ENCODE results near the gene SLC25A13.
"Not testable (repeated sequence)": the region's sequence is repeated elsewhere in the genome, so short reads cannot be mapped to it uniquely, and the experiment has no call there.

SLC25A13 gene

DNA sequence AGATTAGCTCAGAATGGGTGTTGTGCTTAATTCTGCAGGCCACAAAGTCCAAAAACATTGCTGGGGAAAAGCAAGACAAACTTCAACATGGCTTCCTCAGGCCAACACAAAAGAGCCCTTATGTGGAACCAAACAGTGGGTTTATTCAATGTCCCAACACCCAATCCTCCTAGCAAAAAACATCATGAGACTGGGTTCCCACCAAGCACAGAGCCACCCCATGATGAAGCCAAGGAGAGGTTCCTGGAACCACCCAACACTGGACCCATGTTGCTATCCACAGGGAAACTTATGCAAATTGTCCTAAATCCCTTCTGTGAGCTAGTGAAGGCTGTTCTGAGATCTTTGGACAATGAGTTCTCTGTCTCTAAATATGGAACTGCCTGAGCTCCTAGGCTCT, 24.0 kb downstream of the SLC25A13 start:
- DNase-seq, result peak in 12 of 14 donors; percentile 4 to 78 (median 61)

DNA sequence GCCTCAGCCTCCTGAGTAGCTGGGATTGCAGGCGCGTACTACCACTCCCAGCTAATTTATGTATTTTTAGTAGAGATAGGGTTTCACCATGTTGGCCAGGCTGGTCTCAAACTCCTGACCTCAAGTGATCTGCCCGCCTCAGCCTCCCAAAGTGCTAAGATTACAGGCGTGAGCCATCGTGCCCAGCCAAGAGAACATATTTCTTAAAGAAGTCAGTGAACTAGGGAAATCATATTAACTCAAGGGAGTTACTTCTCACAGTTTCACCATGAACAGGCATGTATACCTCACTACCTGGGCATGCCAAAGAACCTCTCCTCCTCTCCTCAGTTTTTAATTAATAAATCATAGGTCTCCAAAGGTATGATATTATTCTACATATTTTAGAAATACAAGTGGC, 24.5 kb downstream of the SLC25A13 start:
- DNase-seq, result not testable (repeated sequence)

GRCh38 chr7:96293911-96294310, 28.0 kb downstream of the SLC25A13 start:
- not testable (repeated sequence) for DNase-seq

- DNase-seq, result no peak
These were observed 34.3 kb downstream of the SLC25A13 start for GRCh38 chr7:96287559-96287958.

- peak in 1 of 14 donors; percentile 41 for DNase-seq
These were observed 34.8 kb downstream of the SLC25A13 start for GRCh38 chr7:96287132-96287531.

DNA sequence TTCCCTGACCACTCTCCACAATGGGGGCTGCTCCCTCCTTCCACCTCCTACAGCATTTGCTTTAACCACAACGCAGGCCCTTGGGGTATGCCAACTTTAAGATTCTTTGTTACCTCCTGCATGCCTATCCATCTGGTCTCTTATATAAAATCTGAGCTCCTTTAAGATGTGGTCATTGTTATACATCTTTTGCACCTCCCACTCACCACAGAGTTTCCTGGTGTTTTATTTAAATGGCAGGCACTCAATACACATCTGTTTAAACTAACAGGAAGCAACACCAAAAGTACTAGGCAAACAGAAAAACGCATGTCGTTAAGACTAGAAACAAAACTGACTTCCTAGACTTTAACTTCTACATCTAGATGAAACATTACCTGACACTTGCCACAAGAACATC, 36.3 kb downstream of the SLC25A13 start:
- no peak for DNase-seq

DNA sequence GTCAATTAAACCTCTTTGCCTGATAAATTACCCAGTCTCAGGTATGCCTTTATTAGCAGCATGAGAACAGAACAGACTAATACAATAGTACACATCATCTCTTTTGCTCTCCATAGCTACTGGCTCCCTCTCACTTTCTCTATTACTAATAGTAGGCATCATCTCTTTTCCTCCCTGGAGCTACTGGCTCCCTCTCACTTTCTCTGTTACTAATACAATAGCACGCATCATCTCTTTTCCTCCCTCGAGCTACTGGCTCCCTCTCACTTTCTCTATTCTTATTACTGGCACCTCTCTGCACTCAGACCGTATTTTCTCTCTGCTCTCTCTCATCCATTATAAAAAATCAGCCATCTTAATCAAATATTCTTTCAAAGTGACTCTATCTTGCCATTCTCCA, 37.1 kb downstream of the SLC25A13 start:
- DNase-seq, result no peak

DNA sequence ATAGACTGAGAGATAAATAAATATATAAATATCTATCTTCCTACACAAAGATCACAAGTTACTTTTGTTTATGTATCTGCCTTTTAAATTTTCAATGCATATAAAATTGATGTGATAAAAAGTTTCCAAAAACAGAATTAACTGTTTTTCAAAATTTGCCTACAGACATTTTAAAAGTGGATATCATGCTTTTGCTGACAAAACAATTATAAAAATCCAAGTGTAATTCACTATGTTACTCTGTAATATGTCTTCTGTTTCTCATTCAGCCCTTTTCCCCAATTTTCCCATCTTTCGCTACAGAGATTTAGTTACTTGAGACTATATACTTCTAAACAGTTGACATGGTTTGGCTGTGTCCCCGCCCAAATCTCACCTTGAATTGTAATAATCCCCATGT, 37.7 kb downstream of the SLC25A13 start:
- no peak for DNase-seq

DNA sequence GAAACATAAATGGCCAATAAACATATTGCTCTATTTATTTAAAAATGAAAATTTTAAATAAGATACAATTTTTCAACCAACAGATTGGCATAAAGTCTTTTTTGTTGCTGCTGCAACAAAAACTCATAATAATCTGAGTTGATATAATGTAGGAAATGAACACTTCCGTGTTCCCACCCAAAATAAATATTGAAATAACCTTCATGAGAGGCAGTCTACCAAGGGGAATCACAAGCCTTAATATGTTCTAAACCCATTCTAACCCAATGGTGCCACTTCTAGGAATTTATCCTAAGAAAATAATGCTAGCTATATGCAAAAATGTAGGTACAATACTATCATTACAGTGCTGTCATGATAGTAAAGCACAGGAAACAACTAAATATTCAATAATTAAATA, 39.1 kb downstream of the SLC25A13 start:
- DNase-seq, result no peak

DNA sequence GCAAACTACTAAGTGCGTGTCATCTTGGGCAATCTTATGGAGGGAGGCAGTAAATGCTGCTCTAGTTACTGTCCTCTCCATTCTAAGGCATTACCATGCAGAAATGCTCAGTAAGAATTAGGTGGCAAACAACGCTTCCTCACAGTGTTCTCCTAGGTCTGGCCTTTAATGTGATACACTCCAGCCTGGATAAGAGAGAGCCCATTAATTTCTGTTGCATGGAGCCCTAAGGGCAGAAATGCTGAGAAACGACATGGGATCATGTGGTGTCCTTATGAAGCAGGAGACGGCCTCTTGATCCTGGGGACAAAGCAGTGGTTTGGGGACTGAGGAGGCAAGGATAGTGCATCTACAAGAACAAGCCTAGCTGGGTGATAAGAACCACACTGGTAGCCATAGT, 44.0 kb downstream of the SLC25A13 start:
- no peak for DNase-seq

GRCh38 chr7:96276019-96276418, 45.9 kb downstream of the SLC25A13 start:
- no peak for DNase-seq

GRCh38 chr7:96273716-96274115, 48.2 kb downstream of the SLC25A13 start:
- DNase-seq, result no peak

DNA sequence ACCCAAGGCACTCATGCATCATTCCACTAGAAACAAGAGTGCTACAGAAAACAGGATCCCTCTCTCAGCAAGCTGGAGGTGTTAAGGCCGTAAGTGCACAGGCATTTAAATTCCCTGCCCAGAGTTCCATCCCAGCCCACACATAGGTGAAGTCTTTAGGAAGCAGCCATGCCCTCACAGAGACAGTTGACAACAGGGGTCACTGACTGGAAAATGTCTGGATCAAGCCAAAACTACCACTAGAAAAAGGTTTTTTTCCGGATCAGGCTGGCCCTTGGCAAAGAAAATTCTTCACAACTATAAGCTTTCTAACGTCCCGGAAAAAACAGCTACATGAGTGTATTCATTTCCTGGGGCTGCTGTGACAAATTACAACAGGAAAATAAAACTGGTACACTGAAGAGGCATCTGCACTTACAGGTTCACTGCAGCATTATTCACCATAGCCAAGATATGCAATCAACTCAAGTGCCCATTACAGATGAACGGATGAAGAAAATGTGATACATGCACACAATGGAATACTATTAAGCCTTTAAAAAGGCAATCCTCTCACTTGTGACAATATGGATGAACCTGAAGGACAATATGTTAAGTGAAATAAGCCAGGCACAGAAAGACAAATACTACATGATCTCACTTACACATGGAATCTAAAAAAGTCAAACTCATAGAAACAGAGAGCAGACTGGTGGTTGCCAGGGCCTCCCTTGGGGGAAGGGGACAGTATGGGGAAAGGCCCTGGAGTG, 52.5 kb downstream of the SLC25A13 start:
- no peak for DNase-seq

- DNase-seq, result no peak
These were observed 55.3 kb downstream of the SLC25A13 start for GRCh38 chr7:96266580-96266979.

DNA sequence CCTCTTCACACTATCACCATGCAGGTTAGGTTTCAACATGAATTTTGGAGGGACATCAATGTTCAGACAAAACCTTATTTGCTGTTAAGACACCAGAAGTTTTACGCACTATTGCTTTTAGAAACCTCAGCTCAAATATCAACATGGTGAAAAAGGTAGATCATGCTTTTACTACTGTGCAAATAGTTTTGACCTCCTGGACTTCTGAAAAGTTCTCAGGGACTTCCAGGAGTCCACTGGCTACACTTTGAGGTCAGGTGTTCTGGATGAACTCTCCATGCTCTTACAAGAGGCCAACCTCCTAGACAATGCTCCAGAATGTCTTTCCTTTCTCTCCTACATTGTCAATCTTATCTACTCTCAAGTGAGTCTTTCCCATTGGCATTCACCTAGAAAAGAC, 55.9 kb downstream of the SLC25A13 start:
- DNase-seq, result no peak

DNA sequence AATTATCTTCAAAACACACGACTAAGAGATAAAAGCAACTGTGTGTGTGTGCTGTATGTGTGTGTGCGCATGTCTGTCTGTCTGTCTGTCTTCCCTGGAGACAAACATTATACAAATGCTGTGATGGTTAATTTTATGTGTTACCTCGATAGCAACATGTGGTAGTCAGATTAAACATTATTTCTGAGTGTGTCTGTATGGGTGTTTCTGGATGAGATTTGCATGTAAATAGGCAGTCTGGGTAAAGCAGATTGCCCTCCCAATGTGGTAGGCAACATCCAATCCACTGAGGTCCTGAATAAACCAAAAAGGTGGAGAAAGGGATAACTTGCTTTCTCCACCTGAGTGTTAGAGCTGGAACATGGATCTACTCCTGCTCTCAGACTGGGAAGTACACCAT, 67.9 kb downstream of the SLC25A13 start:
- DNase-seq, result no peak

- no peak for DNase-seq
These were observed 68.5 kb downstream of the SLC25A13 start for GRCh38 chr7:96253441-96253840.

DNA sequence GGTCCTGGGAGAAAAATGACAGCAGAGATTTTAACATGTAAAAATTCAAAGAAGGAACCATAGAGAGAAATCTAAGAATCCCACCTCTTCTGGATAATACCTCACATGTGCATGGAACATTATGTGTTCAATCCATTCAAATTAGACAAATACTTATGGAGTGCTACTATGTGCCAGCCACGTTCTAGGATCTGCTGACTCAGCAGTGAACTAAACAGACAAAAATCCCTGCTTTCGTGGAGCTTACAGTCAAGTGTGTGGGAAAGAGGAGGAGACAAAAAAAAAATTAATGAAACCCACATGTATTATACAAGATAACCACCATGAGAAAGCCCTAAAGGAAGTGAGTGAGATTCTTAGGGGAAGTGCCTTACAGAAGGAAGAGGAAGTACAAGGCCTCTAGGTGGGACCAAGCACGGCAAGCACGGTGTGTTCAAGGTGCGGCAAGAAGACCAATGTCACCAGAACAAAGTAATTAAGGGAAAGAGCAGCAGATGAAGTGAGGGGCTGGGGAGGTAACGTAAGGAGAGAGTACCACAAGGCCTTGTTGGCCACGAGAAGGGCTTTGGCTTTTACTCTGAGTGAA, 71.0 kb downstream of the SLC25A13 start:
- DNase-seq, result no peak

DNA sequence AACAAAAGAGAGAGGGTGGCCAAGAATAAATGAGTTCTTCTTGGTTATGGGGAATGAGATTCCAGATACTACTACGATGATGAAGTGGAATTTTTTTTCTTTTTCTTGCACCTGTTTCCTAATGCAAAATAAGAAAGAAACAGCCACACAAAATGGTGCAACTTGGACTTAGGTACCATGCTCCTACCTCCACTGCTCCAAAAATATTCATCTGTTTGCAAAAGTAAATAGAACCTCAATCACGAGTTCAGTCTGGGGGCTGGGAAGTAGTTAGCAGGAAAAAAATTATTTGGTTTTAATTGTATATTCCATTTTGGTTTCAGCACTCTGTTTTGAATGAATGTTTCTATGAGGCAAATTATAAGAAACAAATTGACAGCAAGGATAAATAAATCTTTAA, 73.5 kb downstream of the SLC25A13 start:
- no peak for DNase-seq

DNA sequence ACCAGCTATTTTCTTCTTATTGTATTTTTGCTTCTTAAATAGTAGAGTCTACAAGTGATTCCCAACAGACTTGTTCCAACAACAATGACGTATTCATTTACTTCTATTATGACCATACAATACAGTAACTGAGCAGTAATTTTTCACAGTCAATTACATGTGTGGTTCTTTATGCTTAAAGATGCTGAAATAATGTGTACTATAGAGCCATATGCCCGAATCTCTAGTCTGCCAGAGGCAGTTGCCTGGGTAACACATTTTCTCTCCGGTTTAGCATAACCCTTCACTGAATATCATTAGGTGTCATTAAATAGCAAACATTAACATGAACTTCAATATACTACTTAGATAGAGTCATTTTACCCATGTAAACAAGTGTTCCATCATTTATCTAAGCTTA, 75.0 kb downstream of the SLC25A13 start:
- DNase-seq, result no peak

DNA sequence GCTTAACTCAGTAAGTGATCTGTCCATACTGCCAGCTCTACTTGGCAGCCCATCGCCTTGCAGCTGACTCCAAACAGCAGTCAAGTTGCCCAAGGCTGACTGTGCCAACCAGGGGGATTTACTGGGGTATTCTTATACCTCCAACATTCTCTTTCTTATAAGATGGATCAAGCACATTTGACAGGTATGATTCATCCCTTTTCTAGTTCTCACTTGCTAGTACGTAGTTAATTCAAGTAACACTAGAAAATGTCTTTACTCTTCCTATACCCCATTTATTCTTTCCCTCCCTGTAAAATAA, 77.0 kb downstream of the SLC25A13 start:
- no peak for DNase-seq

GRCh38 chr7:96244244-96244991, 77.5 kb downstream of the SLC25A13 start:
- no peak for DNase-seq

DNA sequence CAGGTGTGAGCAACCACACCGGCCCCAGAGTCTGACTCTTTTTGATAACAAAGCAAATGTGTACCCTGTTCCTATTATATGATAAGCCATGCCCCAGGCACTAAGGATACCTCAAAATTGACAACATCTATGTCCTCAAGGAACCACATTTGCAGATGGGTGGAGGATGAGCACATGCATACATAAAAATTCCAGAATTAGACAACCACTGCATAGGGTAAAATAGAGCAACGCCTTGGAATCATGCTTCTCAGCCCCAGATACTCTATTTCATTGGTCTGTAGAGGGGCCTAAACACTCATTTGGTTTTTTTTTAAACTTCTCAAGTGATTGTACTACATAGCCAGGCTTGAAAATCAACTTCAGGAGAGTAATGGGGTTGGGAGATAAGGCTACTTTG, 78.7 kb downstream of the SLC25A13 start:
- no peak for DNase-seq

GRCh38 chr7:96241855-96242254, 80.0 kb downstream of the SLC25A13 start:
- DNase-seq, result no peak
